Measurements from ENCODE around the gene GPRC5D.

- TF ChIP-seq GATA2 (IDR thresholded peaks at IDR 0.05; ENCODE audit: low read depth, low read length) (no peak), GATA3 (IDR thresholded peaks at IDR 0.05; ENCODE audit: low read depth, low read length) (no peak)
These were observed 29.8 kb downstream of the GPRC5D start for GRCh38 chr12:12922191-12922616.

Data from SH-SY5Y (cell line).